ENCODE results near the gene CFAP57.
"Not testable (repeated sequence)": the region's sequence is repeated elsewhere in the genome, so short reads cannot be mapped to it uniquely, and the experiment has no call there.

Gene CFAP57

DNA sequence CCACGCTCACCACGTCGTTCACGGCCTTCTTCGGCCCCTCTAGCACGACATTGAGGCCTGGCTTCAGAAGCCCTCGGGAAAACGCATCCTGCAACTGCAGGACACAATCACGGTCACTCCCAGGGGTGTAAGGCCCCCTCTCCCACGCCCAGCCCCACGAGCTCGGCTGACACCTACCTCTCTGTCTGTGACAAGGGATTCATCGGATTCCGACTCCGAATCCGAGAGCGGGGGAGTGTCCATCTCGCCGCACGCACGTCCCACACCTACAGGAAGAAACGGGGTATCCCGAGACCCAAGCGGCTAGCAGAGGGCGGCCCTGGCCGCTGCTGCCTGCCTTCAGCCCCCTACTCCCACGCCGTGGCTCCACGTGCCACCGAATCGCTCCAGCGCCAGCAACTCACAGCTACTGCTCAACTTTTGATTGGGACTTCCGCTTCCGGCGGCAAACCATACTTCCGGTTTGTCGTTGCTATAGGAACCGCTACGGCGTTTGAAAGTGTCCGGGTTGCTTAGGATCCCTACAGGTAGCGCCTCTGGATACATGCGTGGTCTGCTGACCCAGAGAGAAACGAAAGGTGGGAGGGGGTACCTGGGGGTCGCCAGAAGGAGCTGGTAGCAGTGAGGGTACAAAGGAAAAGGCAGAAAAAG lies at the start of gene CFAP57, which contains the start of gene EBNA1BP2:
TSS of gene CFAP57 (plus strand) at position 455 of the 651 bp plus-strand sequence. CDS start 424 bp downstream, outside the sequence.
TSS of gene EBNA1BP2 (minus strand) at position 415 of the 651 bp plus-strand sequence. CDS start at position 243, 172 bp downstream.
- peak; percentile 95 for DNase-seq

GRCh38 chr1:43123031-43123430 lies 49.1 kb upstream of the CFAP57 start:
- DNase-seq, result no peak

GRCh38 chr1:43128816-43129215 lies 43.3 kb upstream of the CFAP57 start:
- DNase-seq, result no peak

- DNase-seq, result no peak
Observed at GRCh38 chr1:43129426-43129825, 42.7 kb upstream of the CFAP57 start.

- no peak for DNase-seq
Observed at GRCh38 chr1:43134068-43134467, 38.1 kb upstream of the CFAP57 start.

GRCh38 chr1:43134640-43135039 lies 37.5 kb upstream of the CFAP57 start:
- DNase-seq, result no peak

- DNase-seq, result no peak
Observed at GRCh38 chr1:43135857-43136781, 36.0 kb upstream of the CFAP57 start.

GRCh38 chr1:43137445-43138052 lies 34.6 kb upstream of the CFAP57 start:
- no peak for DNase-seq

GRCh38 chr1:43139295-43139694 lies 32.8 kb upstream of the CFAP57 start:
- not testable (repeated sequence) for DNase-seq

- DNase-seq, result no peak
Observed at GRCh38 chr1:43140010-43140409, 32.1 kb upstream of the CFAP57 start.

GRCh38 chr1:43140583-43140982 lies 31.5 kb upstream of the CFAP57 start:
- no peak for DNase-seq

GRCh38 chr1:43143441-43143888 lies 28.7 kb upstream of the CFAP57 start:
- DNase-seq, result no peak

DNA sequence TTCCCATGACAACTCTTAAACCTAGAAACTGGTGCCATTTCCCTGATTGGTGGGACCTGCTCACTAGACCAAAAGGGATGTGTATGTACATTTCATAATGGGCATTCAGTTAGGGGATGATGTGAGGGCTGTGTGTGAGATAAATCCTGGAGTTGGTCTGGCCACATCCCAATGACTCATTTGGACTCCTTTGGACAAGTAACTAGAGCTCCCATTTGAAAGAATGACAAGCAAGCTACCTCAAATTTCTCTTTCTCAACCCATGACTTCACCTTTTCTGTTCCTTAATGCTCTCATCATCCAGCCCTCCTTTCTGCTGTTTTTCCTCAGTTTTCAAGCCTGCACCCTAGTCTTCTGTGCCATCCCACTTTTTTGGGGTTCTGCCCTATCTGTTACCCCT lies 27.9 kb upstream of the CFAP57 start:
- DNase-seq, result no peak

GRCh38 chr1:43147625-43148327 lies 24.4 kb upstream of the CFAP57 start:
- DNase-seq, result peak; percentile 88

DNA sequence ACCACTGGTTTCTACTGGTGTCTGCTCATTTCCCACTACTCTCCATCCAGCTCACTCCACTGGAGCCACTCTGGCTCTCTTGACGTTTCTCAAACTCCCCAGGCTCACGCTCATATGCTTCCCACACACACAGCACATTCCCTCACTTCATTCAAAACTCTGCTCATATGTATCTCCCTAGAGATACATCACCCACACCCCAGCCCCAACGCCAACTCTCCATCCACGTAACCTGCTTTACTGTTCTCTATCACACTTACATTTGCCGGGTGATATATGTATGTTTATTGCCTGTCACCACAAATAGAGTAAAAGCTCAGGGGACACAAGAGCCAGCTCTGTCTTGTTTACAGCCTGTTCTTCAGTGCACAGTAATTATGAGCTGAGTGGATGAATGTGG lies 22.2 kb upstream of the CFAP57 start:
- no peak for DNase-seq

- no peak for DNase-seq
Observed at GRCh38 chr1:43152866-43153265, 19.3 kb upstream of the CFAP57 start.

DNA sequence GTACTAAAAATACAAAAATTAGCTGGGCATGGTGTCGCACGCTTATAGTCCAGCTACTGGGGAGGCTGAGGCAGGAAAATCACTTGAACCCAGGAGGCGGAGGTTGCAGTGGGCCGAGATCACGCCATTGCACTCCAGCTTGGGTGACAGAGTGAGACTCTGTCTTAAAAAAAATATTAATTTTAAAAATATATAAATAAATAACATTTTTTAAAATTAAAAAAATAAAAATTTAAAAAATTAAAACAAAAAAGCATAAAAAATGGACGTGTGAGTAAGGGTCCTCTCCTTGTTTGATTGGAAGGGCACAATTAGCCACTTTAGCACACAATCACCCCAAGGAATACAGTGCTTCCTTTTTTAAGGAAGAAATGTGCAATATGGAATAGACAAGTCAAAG lies 18.7 kb upstream of the CFAP57 start:
- no peak for DNase-seq

GRCh38 chr1:43156026-43156425 lies 16.1 kb upstream of the CFAP57 start:
- DNase-seq, result no peak

- DNase-seq, result no peak
Observed at GRCh38 chr1:43165162-43165561, 7.0 kb upstream of the CFAP57 start.

DNA sequence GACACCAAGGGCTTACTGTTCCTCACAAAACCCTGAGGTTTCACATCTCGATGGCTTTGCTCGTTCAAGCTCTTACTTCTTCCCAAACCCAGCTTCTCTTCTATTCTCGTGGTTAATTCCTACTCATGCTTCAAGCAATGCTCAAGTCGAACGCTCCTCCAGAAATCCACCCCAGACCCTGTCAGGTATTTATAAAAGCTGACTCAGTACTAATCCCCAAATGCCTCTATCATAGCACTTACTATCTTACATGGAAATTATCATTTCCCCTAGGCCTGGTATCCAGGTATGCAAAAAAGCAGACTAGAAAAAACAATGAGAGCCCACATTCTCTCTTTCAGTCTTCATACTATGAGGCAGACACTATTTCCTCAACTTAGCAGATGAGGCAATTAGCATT lies 6.4 kb upstream of the CFAP57 start:
- no peak for DNase-seq

GRCh38 chr1:43171312-43171875 lies 736 bp upstream of the CFAP57 start:
- DNase-seq, result no peak

GRCh38 chr1:43172527-43172972 lies 420 bp downstream of the CFAP57 start:
- peak; percentile 93 for DNase-seq
